ENCODE measurements around the gene USP1.

USP1 gene

GRCh38 chr1:62438163-62438562 lies 1.3 kb downstream of the USP1 start:
- Histone ChIP-seq H3K27ac (ENCODE audit: poor library complexity, severe bottlenecking) (peak overlapping the region; percentile 94), H3K36me3 (ENCODE audit: low read depth) (peaks cover 38% of the 10 kb centered on the region), H3K9me3 (ENCODE audit: severe bottlenecking) (no peaks in the 10 kb centered on the region), H3K4me1 (ENCODE audit: insufficient read depth, poor library complexity, severe bottlenecking) (no peaks in the 10 kb centered on the region), H3K27me3 (ENCODE audit: insufficient read depth, poor library complexity, severe bottlenecking) (no peaks in the 10 kb centered on the region), H3K4me3 (ENCODE audit: severe bottlenecking) (peak overlapping the region; percentile 83)
- no peak for DNase-seq (ENCODE audit: low spot score)
- no peak for ATAC-seq (ENCODE audit: low read depth)
- TF ChIP-seq CTCF (IDR thresholded peaks at IDR 0.05; ENCODE audit: poor library complexity, severe bottlenecking) = no peak

GRCh38 chr1:62439652-62440371 lies 3.0 kb downstream of the USP1 start:
- Histone ChIP-seq H3K4me3 (ENCODE audit: severe bottlenecking) (peak overlapping the region; percentile 83), H3K9me3 (ENCODE audit: severe bottlenecking) (no peaks in the 10 kb centered on the region), H3K4me1 (ENCODE audit: insufficient read depth, poor library complexity, severe bottlenecking) (peaks cover 3% of the 10 kb centered on the region), H3K36me3 (ENCODE audit: low read depth) (peaks cover 54% of the 10 kb centered on the region), H3K27ac (ENCODE audit: poor library complexity, severe bottlenecking) (no peak overlapping the region), H3K27me3 (ENCODE audit: insufficient read depth, poor library complexity, severe bottlenecking) (no peaks in the 10 kb centered on the region)
- TF ChIP-seq CTCF (IDR thresholded peaks at IDR 0.05; ENCODE audit: poor library complexity, severe bottlenecking) = no peak
- ATAC-seq (ENCODE audit: low read depth) = no peak
- no peak for DNase-seq (ENCODE audit: low spot score)

- H3K9me3 ChIP-seq (ENCODE audit: severe bottlenecking) = no peaks in the 10 kb centered on the region
- H3K4me3 ChIP-seq (ENCODE audit: severe bottlenecking) = no peak overlapping the region
- H3K27me3 ChIP-seq (ENCODE audit: insufficient read depth, poor library complexity, severe bottlenecking) = no peaks in the 10 kb centered on the region
- H3K27ac ChIP-seq (ENCODE audit: poor library complexity, severe bottlenecking) = no peak overlapping the region
- no peak for TF ChIP-seq CTCF (IDR thresholded peaks at IDR 0.05; ENCODE audit: poor library complexity, severe bottlenecking)
- ATAC-seq (ENCODE audit: low read depth) (no peak), DNase-seq (ENCODE audit: low spot score) (no peak)
- H3K36me3 ChIP-seq (ENCODE audit: low read depth) = peaks cover 100% of the 10 kb centered on the region
- H3K4me1 ChIP-seq (ENCODE audit: insufficient read depth, poor library complexity, severe bottlenecking) = peaks cover 4% of the 10 kb centered on the region
Observed at GRCh38 chr1:62444701-62445100, 7.9 kb downstream of the USP1 start.

GRCh38 chr1:62448221-62448933 lies 11.5 kb downstream of the USP1 start:
- no peak for DNase-seq (ENCODE audit: low spot score)
- Histone ChIP-seq H3K27ac (ENCODE audit: poor library complexity, severe bottlenecking) (no peak overlapping the region), H3K27me3 (ENCODE audit: insufficient read depth, poor library complexity, severe bottlenecking) (no peaks in the 10 kb centered on the region), H3K4me3 (ENCODE audit: severe bottlenecking) (no peak overlapping the region), H3K9me3 (ENCODE audit: severe bottlenecking) (no peaks in the 10 kb centered on the region), H3K36me3 (ENCODE audit: low read depth) (peaks cover 98% of the 10 kb centered on the region), H3K4me1 (ENCODE audit: insufficient read depth, poor library complexity, severe bottlenecking) (peaks cover 4% of the 10 kb centered on the region)
- no peak for TF ChIP-seq CTCF (IDR thresholded peaks at IDR 0.05; ENCODE audit: poor library complexity, severe bottlenecking)
- no peak for ATAC-seq (ENCODE audit: low read depth)

- H3K4me1 ChIP-seq (ENCODE audit: insufficient read depth, poor library complexity, severe bottlenecking) = no peaks in the 10 kb centered on the region
- peaks cover 95% of the 10 kb centered on the region for H3K36me3 ChIP-seq (ENCODE audit: low read depth)
- no peak for TF ChIP-seq CTCF (IDR thresholded peaks at IDR 0.05; ENCODE audit: poor library complexity, severe bottlenecking)
- no peaks in the 10 kb centered on the region for H3K27me3 ChIP-seq (ENCODE audit: insufficient read depth, poor library complexity, severe bottlenecking)
- no peak for DNase-seq (ENCODE audit: low spot score)
- H3K4me3 ChIP-seq (ENCODE audit: severe bottlenecking) = no peak overlapping the region
- no peaks in the 10 kb centered on the region for H3K9me3 ChIP-seq (ENCODE audit: severe bottlenecking)
- no peak for ATAC-seq (ENCODE audit: low read depth)
- no peak overlapping the region for H3K27ac ChIP-seq (ENCODE audit: poor library complexity, severe bottlenecking)
Observed at GRCh38 chr1:62450301-62450700, 13.5 kb downstream of the USP1 start.
